Measurements from ENCODE around the gene LTO1.
"Not testable (repeated sequence)": the region's sequence is repeated elsewhere in the genome, so short reads cannot be mapped to it uniquely, and the experiment has no call there.

LTO1 gene

GRCh38 chr11:69640260-69640994 is 34.7 kb downstream of the LTO1 start:
- H3K4me3 ChIP-seq (ENCODE audit: low read length): no peak overlapping the region

DNA sequence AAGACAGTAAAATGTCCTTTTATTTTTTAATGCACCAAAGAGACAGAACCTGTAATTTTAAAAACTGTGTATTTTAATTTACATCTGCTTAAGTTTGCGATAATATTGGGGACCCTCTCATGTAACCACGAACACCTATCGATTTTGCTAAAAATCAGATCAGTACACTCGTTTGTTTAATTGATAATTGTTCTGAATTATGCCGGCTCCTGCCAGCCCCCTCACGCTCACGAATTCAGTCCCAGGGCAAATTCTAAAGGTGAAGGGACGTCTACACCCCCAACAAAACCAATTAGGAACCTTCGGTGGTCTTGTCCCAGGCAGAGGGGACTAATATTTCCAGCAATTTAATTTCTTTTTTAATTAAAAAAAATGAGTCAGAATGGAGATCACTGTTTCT is 35.3 kb downstream of the LTO1 start:
- H3K4me3 ChIP-seq (ENCODE audit: low read length): no peak overlapping the region
- no peak for DNase-seq (ENCODE audit: low read depth, low spot score)

More at GRCh38 chr11:69640260-69640994, 34.7 kb downstream of the LTO1 start:
- DNase-seq (ENCODE audit: low read depth, low spot score): no peak

DNA sequence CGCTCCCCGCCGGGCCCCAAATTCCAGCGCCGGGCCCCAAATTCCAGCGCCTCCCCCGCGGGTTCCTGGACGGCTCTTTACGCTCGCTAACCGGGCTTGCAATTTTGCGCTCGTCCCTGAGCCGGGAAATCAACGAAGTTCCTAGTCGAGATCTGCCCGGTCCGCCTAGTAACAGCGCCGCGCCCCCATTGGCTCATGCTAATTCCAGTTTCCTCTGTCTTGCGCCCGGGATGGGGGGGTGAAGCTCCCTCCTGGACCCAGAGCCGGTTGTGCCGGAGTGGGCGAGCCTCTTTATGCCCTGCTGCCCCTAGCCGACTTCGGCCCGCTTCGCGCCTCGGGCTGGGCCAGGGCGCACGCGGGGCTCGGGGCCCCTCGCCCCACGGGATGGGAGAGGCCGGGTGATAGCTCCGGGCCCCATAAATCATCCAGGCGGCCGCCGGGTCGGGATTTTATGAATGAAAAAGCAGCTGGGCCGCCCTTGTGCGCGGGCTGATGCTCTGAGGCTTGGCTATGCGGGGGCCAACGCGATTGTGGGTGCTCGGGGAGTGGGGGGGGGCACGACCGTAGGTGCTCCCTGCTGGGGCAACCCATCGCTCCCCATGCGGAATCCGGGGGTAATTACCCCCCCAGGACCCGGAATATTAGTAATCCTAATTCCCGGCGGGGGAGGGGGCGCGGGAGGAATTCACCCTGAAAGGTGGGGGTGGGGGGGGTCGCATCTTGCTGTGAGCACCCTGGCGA is 36.0 kb downstream of the LTO1 start:
- no peak overlapping the region for H3K4me3 ChIP-seq (ENCODE audit: low read length)

DNA sequence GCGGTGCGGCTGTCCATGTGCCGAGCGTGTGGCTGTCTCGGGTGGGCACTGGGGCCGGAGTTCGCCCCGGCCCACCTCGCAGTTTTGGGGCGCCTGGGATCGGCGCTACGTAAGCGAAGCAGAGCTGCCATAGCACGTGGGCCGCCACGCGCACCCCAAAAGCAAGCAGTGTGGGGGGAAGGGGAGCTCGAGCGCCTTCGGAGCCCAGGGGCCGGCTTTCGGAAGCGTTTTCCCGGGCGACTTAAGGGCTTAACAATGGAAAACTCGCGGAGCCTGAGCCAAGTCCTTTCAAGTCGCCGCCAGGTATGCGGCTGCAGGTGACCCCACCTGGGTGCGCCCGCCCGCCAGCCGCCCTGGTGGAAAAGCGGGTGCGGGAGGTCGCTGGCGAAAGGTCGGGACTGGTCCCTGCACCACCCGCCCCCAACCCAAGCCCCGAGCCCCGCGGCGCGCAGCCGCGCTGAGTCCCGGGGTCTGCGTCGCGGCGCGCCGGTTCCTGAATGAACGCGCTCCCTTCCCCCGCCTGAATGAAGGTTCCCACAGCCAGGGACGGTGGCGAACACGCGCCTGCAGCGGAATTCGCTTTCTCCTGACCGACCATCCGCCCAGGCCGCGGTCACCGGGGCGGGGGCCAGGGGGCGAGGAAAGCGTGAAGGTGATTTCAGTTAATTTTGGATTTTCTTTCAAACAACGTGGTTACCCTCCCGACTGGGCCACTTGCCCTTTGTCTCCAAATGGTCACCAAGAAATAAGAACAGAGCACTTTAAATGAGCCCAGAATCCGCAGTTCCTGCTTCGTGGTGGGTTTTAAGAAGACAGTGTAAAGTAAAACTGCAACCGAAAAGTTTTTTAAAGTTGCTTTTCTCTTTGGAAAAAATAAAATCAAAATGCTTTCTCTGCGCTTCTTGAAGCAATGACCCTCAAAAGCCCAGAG is 36.9 kb downstream of the LTO1 start:
- DNase-seq (ENCODE audit: low read depth, low spot score): no peak
- H3K4me3 ChIP-seq (ENCODE audit: low read length): no peak overlapping the region; the same call in 1 of the 2 replicates

More for the DNA sequence above, 36.0 kb downstream of the LTO1 start:
- DNase-seq (ENCODE audit: low read depth, low spot score): peak; percentile 52

- no peak for DNase-seq (ENCODE audit: low read depth, low spot score)
- H3K4me3 ChIP-seq (ENCODE audit: low read length): no peak overlapping the region
These were observed 37.8 kb downstream of the LTO1 start for GRCh38 chr11:69637198-69637940.

DNA sequence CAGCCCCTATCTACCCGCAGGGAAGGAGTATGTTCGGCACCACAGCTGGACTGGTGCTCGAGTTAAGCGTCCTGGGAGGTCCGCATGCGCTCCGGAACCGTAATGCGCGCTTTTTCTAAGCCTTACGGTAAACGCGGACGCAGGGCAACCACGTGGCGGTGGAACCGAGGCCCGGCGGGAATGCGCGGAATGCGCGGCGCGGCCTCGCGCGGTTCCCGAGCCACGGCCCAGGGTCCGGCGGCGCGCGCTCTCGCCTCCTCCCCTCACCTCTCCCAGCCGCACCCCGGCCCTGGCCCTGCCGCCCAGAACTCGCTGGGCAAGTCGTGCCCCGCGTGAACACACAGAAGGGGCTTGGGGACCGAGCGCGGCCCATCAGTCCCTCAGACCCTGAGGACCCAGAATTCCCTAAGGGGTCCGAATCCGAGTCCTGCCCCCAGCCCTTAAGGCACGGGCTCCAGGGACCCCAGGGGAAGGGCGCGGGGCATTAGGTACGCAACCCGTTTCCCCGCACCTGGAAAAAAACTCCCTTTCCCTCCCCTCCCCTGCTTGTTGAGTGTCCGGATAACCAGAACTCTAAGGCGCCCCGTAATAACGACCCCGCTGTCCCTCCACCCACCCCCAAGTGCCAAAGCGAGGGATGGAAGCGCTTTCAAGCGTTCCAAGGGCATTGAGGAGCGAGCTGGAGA is 38.5 kb downstream of the LTO1 start:
- no peak overlapping the region for H3K4me3 ChIP-seq (ENCODE audit: low read length)
- DNase-seq (ENCODE audit: low read depth, low spot score): no peak

GRCh38 chr11:69635804-69636511 is 39.2 kb downstream of the LTO1 start:
- no peak for DNase-seq (ENCODE audit: low read depth, low spot score)

DNA sequence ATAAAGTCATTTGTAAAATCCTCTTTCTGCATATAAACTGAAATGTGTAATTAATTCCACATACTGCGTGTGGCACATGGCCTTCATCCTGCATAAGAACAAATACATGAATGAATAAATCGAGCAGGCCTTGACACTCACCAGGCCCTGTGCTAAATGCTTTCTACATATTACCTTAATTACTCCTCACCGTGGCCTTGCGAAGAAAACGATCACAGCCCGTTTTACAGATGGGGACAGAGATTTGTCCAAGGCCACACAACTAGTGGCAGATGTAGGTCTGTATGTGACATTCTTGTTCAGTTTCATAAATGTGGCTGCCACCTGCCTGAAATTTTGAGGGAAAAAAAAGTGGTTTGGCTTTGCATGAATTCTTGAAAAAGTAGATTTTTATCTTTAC is 40.0 kb downstream of the LTO1 start:
- no peak overlapping the region for H3K4me3 ChIP-seq (ENCODE audit: low read length)
- DNase-seq (ENCODE audit: low read depth, low spot score): no peak

More at GRCh38 chr11:69635804-69636511, 39.2 kb downstream of the LTO1 start:
- H3K4me3 ChIP-seq (ENCODE audit: low read length): no peak overlapping the region

DNA sequence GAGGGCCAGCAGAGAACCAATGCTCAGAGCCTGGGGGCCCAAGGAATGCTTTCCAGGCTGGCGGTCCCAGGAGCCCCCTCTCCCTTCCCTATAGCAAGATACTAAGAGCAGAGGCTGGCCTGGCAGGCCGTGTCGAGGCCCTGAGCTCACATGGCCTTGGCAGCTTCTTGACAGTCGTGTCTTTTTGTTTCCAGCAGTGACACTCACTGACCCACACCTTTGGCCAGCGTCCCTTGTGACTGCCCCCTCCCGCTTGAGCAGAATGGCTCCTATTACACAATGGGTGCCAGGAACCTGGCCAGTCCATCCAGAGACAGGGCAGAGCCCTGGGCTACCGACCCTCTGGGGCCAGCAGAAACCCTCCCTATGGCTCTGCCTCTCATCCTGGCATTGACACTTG is 40.6 kb downstream of the LTO1 start:
- no peak overlapping the region for H3K4me3 ChIP-seq (ENCODE audit: low read length)
- DNase-seq (ENCODE audit: low read depth, low spot score): no peak

- DNase-seq (ENCODE audit: low read depth, low spot score): no peak
- no peak overlapping the region for H3K4me3 ChIP-seq (ENCODE audit: low read length)
These were observed 41.1 kb downstream of the LTO1 start for GRCh38 chr11:69634069-69634468.

DNA sequence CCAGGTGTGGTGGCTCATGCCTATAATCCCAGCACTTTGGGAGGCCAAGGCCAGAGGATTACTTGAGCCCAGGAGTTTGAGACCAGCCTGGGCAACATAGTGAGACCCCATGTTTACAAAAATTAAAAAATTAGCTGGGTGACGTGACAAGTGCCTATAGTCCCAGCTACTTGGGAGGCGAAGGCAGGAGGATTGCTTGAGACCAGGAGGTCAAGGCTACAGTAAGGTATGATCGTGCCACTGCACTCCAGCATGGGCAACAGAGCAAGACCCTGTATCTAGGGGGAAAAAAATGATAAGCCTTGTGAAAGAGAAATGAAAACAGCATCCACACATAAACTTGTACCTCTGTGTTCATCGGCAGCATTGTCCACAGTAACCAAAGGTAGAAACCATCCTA is 42.3 kb downstream of the LTO1 start:
- H3K4me3 ChIP-seq (ENCODE audit: low read length): no peak overlapping the region
- no peak for DNase-seq (ENCODE audit: low read depth, low spot score)

DNA sequence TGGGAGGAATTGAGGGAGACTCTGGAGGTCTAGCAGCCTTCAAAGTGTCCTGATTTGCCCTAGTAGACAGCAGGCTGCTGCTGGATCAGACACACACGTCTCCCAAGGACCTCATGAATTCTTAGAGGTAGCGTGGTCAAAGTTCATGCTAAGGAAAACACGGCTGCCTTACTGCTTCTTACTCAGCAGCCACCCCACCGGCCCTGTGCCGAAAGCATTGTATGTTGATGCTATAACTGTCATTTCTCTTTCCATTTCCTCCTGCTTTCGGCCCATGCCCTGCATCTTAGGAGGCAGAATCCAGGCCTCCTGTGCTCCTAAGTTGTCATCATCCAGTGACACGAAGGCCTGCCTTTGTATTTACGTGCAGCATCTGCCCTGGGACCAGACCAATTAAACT is 44.7 kb downstream of the LTO1 start:
- no peak for DNase-seq (ENCODE audit: low read depth, low spot score)
- H3K4me3 ChIP-seq (ENCODE audit: low read length): no peak overlapping the region

DNA sequence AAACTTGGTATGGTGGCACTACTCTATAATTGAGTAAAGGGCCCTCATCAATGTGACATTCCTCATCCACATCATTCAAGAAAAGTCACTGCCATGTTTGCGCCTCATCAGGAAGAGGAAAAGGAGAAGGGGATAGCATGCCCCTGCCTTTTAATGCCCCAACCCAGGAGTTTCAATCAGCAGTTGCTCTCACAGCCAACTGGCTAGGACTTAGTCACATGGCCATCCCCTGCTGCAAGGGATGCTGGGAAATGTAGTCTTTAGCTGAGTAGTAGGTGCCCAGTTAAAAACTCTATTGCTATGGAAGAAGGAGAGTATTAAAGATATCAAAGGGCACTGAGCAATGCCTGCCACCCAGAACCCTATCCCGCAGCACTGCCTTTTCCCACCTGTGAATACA is 45.1 kb downstream of the LTO1 start:
- DNase-seq (ENCODE audit: low read depth, low spot score): no peak
- H3K4me3 ChIP-seq (ENCODE audit: low read length): no peak overlapping the region

GRCh38 chr11:69627551-69627950 is 47.6 kb downstream of the LTO1 start:
- DNase-seq (ENCODE audit: low read depth, low spot score): no peak
- H3K4me3 ChIP-seq (ENCODE audit: low read length): no peak overlapping the region

GRCh38 chr11:69625476-69625875 is 49.7 kb downstream of the LTO1 start:
- no peak for DNase-seq (ENCODE audit: low read depth, low spot score)
- H3K4me3 ChIP-seq (ENCODE audit: low read length): no peak overlapping the region

GRCh38 chr11:69624293-69624692 is 50.9 kb downstream of the LTO1 start:
- DNase-seq (ENCODE audit: low read depth, low spot score): no peak
- H3K4me3 ChIP-seq (ENCODE audit: low read length): no peak overlapping the region

DNA sequence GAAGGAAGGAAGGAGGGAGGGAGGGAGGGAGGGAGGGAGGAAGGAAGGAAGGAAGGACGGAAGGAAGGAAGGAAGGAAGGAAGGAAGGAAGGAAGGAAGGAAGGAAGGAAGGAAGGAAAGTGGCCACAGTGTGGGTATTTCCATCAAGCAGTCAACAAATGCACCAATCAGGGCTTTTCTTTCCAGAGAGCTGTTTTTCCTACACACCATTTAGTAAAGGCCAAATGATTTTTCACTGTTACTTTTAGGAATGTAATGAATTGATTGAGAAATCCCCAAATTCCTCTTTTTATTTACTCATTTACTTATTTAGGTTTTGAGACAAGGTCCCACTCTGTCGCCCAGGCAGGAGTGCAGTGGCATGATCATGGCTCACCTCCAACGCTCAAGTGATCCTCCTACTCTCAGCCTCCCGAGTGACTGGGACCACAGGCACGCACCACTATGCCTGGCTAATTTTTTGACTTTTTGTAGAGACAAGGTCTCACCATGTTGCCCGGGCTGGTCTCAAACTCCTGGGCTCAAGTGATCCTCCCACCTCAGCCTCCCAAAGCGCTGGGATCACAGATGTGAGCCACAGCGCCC is 53.0 kb downstream of the LTO1 start:
- not testable (repeated sequence) for DNase-seq (ENCODE audit: low read depth, low spot score); H3K4me3 ChIP-seq (ENCODE audit: low read length)
